ENCODE results near the gene TRAF4. TPM values are rescaled to one million over a fixed set of nuclear protein-coding genes. Genes with fewer than 3 reads are reported as not detected.
"Not testable (repeated sequence)": the region's sequence is repeated elsewhere in the genome, so short reads cannot be mapped to it uniquely, and the experiment has no call there.

Gene TRAF4
- total RNA-seq, 1 donor from 2014 or later = 36.6 TPM

GRCh38 chr17:28735242-28735722 is 8.5 kb upstream of the TRAF4 start:
- DNase-seq (ENCODE audit: low read depth) = peak; percentile 65
- no peaks in the 10 kb centered on the region for H3K27me3 ChIP-seq (ENCODE audit: control insufficient read depth, insufficient read depth, low read length)
- H3K4me3 ChIP-seq (ENCODE audit: low read depth, low read length) = no peak overlapping the region
- no peak for FAIRE-seq
- H3K36me3 ChIP-seq (ENCODE audit: control insufficient read depth, insufficient read depth, low read length) = peaks cover 1% of the 10 kb centered on the region
- TF ChIP-seq CTCF (IDR thresholded peaks at IDR 0.05; ENCODE audit: insufficient read depth, low read length, severe bottlenecking) = peak; percentile 16

GRCh38 chr17:28735913-28736769 is 7.7 kb upstream of the TRAF4 start:
- H3K36me3 ChIP-seq (ENCODE audit: control insufficient read depth, insufficient read depth, low read length); H3K27me3 ChIP-seq (ENCODE audit: control insufficient read depth, insufficient read depth, low read length); FAIRE-seq; DNase-seq (ENCODE audit: low read depth); H3K4me3 ChIP-seq (ENCODE audit: low read depth, low read length): not testable (repeated sequence)

GRCh38 chr17:28737316-28737715 is 6.5 kb upstream of the TRAF4 start:
- H3K27me3 ChIP-seq (ENCODE audit: control insufficient read depth, insufficient read depth, low read length) = no peaks in the 10 kb centered on the region
- no peak for TF ChIP-seq CTCF (IDR thresholded peaks at IDR 0.05; ENCODE audit: insufficient read depth, low read length, severe bottlenecking)
- DNase-seq (ENCODE audit: low read depth) = no peak
- no peak for FAIRE-seq
- no peak overlapping the region for H3K4me3 ChIP-seq (ENCODE audit: low read depth, low read length)
- H3K36me3 ChIP-seq (ENCODE audit: control insufficient read depth, insufficient read depth, low read length) = peaks cover 1% of the 10 kb centered on the region

GRCh38 chr17:28737770-28738679 is 5.8 kb upstream of the TRAF4 start:
- no peak for TF ChIP-seq CTCF (IDR thresholded peaks at IDR 0.05; ENCODE audit: insufficient read depth, low read length, severe bottlenecking)
- Histone ChIP-seq H3K4me3 (ENCODE audit: low read depth, low read length) (no peak overlapping the region), H3K27me3 (ENCODE audit: control insufficient read depth, insufficient read depth, low read length) (no peaks in the 10 kb centered on the region), H3K36me3 (ENCODE audit: control insufficient read depth, insufficient read depth, low read length) (peaks cover 1% of the 10 kb centered on the region)
- no peak for DNase-seq (ENCODE audit: low read depth)
- no peak for FAIRE-seq

- TF ChIP-seq CTCF (IDR thresholded peaks at IDR 0.05; ENCODE audit: insufficient read depth, low read length, severe bottlenecking) = no peak
- H3K27me3 ChIP-seq (ENCODE audit: control insufficient read depth, insufficient read depth, low read length) = no peaks in the 10 kb centered on the region
- no peak overlapping the region for H3K4me3 ChIP-seq (ENCODE audit: low read depth, low read length)
- FAIRE-seq = no peak
- DNase-seq (ENCODE audit: low read depth) = no peak
- H3K36me3 ChIP-seq (ENCODE audit: control insufficient read depth, insufficient read depth, low read length) = peaks cover 1% of the 10 kb centered on the region
Measured at GRCh38 chr17:28738680-28739384, 5.0 kb upstream of the TRAF4 start.

Measured in bronchial epithelial cell (primary cell).